HG03175 (cell line): Measurements from ENCODE around the gene S100A8.

Experiments used
- ATAC-seq: cut with Tn5 transposase; IDR thresholded peaks from one replicate; pipeline ENCODE4 v1.9.1; 2021; ENCODE audit warnings: mild to moderate bottlenecking, moderate library complexity; ENCODE audit not compliant: unreplicated experiment

The S100A8 gene

GRCh38 chr1:153393926-153394325 is 3.1 kb upstream of the S100A8 start:
- no peak for ATAC-seq

GRCh38 chr1:153392822-153393221 is 1.9 kb upstream of the S100A8 start:
- ATAC-seq: no peak

GRCh38 chr1:153392258-153392657 is 1.4 kb upstream of the S100A8 start:
- no peak for ATAC-seq

GRCh38 chr1:153389973-153390879 is 647 bp downstream of the S100A8 start:
- ATAC-seq: no peak

GRCh38 chr1:153389401-153389800 is 1.5 kb downstream of the S100A8 start:
- ATAC-seq: no peak

GRCh38 chr1:153387785-153388184 is 3.1 kb downstream of the S100A8 start:
- ATAC-seq: no peak

- ATAC-seq: no peak
Observed at GRCh38 chr1:153387001-153387400, 3.9 kb downstream of the S100A8 start.

- ATAC-seq: no peak
Observed at GRCh38 chr1:153386500-153386901, 4.4 kb downstream of the S100A8 start.

- no peak for ATAC-seq
Observed at GRCh38 chr1:153384958-153385580, 5.8 kb downstream of the S100A8 start.

- ATAC-seq: no peak
Observed at GRCh38 chr1:153380711-153381110, 10.2 kb downstream of the S100A8 start.

GRCh38 chr1:153379591-153379990 is 11.3 kb downstream of the S100A8 start:
- ATAC-seq: no peak

GRCh38 chr1:153375511-153375910 is 15.4 kb downstream of the S100A8 start, which contains the start of gene S100A12:
Gene S100A12 (minus strand): TSS chr1:153375621. CDS start chr1:153374592, 1,029 bp downstream.
- ATAC-seq: no peak

GRCh38 chr1:153374071-153374470 is 16.8 kb downstream of the S100A8 start:
- ATAC-seq: no peak

GRCh38 chr1:153372571-153372970 is 18.3 kb downstream of the S100A8 start:
- ATAC-seq: no peak

GRCh38 chr1:153371231-153371630 is 19.6 kb downstream of the S100A8 start:
- ATAC-seq: no peak

- ATAC-seq: no peak
Observed at GRCh38 chr1:153370146-153370545, 20.7 kb downstream of the S100A8 start.

- ATAC-seq: no peak
Observed at GRCh38 chr1:153368495-153368894, 22.4 kb downstream of the S100A8 start.

- ATAC-seq: no peak
Observed at GRCh38 chr1:153367090-153367489, 23.8 kb downstream of the S100A8 start.

GRCh38 chr1:153366261-153366660 is 24.6 kb downstream of the S100A8 start:
- ATAC-seq: no peak

GRCh38 chr1:153365696-153366095 is 25.2 kb downstream of the S100A8 start:
- ATAC-seq: no peak

- ATAC-seq: no peak
Observed at GRCh38 chr1:153364766-153365666, 25.9 kb downstream of the S100A8 start.
